HEK293T (cell line): Measurements from ENCODE around the gene ZACN.

Experiments
- ARNT ChIP-seq: fragments of 450-650 bp; IDR thresholded peaks from 2 replicates; pipeline ENCODE4 v1.6.1; 2017; ENCODE audit warnings: mild to moderate bottlenecking
- BHLHE40 ChIP-seq: fragments of 450-650 bp; IDR thresholded peaks from 2 replicates; pipeline ENCODE4 v1.6.1; 2016; ENCODE audit warnings: mild to moderate bottlenecking, moderate library complexity, borderline replicate concordance
- FOXA1 ChIP-seq: fragments of 450-650 bp; IDR thresholded peaks from 2 replicates; pipeline ENCODE4 v1.6.1; 2016; ENCODE audit warnings: mild to moderate bottlenecking
- FOXK2 ChIP-seq: fragments of 450-650 bp; IDR thresholded peaks from 2 replicates; pipeline ENCODE4 v1.6.1; 2016; ENCODE audit warnings: mild to moderate bottlenecking
- FOXM1 ChIP-seq: fragments of 450-650 bp; IDR thresholded peaks from 2 replicates; pipeline ENCODE4 v1.6.1; 2017; ENCODE audit warnings: mild to moderate bottlenecking, borderline replicate concordance
- HDGF ChIP-seq: fragments of 450-650 bp; IDR thresholded peaks from 2 replicates; pipeline ENCODE4 v1.6.1; 2017; ENCODE audit warnings: antibody characterized with exemption, borderline replicate concordance
- L3MBTL2 ChIP-seq: fragments of 450-650 bp; conservative IDR thresholded peaks from 2 replicates; pipeline ENCODE4 v1.6.1; 2016; ENCODE audit warnings: mild to moderate bottlenecking
- LEF1 ChIP-seq: fragments of 450-650 bp; IDR thresholded peaks from 2 replicates; pipeline ENCODE4 v1.6.1; 2017; ENCODE audit warnings: mild to moderate bottlenecking, borderline replicate concordance
- NFRKB ChIP-seq: fragments of 450-650 bp; IDR thresholded peaks from 2 replicates; pipeline ENCODE4 v1.6.1; 2016; ENCODE audit warnings: mild to moderate bottlenecking, moderate library complexity
- PKNOX1 ChIP-seq: fragments of 450-650 bp; IDR thresholded peaks from 2 replicates; pipeline ENCODE4 v1.6.1; 2016
- SP1 ChIP-seq: fragments of 450-650 bp; IDR thresholded peaks from 2 replicates; pipeline ENCODE4 v1.6.1; 2017
- SUZ12 ChIP-seq: fragments of 450-650 bp; IDR thresholded peaks from 2 replicates; pipeline ENCODE4 v1.6.1; 2016; ENCODE audit warnings: mild to moderate bottlenecking
- TARDBP ChIP-seq: fragments of 450-650 bp; IDR thresholded peaks from 2 replicates; pipeline ENCODE4 v1.6.1; 2016
- ZNF384 ChIP-seq: fragments of 450-650 bp; IDR thresholded peaks from 2 replicates; pipeline ENCODE4 v1.6.1; 2016

GRCh38 chr17:76085731-76086366 lies 6.9 kb downstream of the ZACN start:
- TF ChIP-seq BHLHE40 (no peak), SP1 (no peak), FOXM1 (no peak), ARNT (no peak), L3MBTL2 (no peak), FOXK2 (no peak), PKNOX1 (no peak), HDGF (no peak), LEF1 (no peak), TARDBP (no peak), SUZ12 (no peak), NFRKB (no peak), FOXA1 (no peak), ZNF384 (no peak)
